GM18868 (cell line): ENCODE data around the gene TMEM256.
A peak's percentile ranks its signal among the peaks of the same experiment; 100 is the strongest.

Experiments used
- ATAC-seq: cut with Tn5 transposase; IDR thresholded peaks from one replicate; pipeline ENCODE4 v1.9.1; 2021; ENCODE audit warnings: mild to moderate bottlenecking, moderate library complexity; ENCODE audit not compliant: unreplicated experiment

TMEM256 gene

GRCh38 chr17:7408863-7409262 lies 5.0 kb upstream of the TMEM256 start:
- ATAC-seq, result no peak

- no peak for ATAC-seq
Observed at GRCh38 chr17:7408252-7408727, 4.4 kb upstream of the TMEM256 start.

DNA sequence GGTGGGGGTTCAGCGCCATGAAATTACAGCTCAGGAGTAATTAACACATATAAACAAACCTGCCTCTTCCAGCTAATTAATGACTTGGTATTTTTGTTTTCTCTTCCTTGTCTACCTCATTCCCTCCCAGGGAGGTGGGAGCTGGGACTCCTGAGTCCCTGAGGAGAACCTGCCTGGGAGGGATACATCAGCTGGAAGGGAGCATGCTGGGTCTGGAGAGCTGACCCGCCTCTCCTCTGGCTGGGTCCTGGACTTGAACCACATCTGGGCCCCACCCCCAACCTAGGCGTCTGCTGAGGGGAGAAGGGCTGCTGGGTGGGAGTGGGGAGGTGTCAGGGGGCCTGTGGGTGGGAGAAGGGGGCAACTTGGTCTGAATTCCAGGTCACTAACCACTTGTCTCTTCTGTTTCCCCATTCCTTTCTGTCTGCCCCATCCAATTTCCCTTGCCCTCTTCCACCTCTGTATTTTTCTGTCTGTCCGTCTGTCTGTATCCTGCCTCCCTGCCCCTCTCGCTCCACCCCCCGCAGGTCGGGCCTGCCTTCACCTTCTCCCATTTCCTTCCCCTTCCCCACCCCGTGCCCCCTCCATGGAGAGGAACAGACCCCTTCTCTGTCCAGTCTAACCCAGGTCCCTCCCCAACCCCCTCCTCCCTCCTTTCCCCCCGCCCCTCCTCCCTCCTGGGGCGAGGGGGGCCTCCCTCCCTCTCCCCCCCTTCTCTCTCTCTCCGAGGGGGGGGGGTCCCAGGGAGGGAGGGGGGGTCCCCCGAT lies 3.8 kb upstream of the TMEM256 start, which contains the start of gene NLGN2:
NLGN2 (plus strand) TSS at position 361 of the 767 bp plus-strand sequence. CDS start 411 bp downstream, outside the sequence.
- ATAC-seq, result no peak

DNA sequence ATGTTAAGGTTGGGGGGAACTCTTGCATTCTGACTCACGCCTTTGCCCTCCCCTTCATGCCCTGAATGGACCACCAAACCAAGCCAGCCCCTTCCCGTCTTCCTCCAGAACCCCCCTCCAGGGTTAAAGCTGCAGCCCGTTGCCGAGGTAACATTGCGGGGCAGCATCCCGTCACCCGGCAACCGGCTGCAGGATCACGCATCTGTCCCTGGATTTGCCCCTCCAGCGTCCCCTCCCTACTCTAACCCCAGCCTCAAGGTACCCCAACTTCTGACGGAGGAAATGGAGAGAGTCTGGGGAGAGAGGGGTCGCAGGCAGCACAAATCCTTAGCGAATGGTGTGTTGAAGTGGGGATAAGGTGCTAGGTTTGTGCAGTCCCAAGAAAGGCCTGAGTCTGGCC lies 3.2 kb upstream of the TMEM256 start:
- ATAC-seq, result no peak

DNA sequence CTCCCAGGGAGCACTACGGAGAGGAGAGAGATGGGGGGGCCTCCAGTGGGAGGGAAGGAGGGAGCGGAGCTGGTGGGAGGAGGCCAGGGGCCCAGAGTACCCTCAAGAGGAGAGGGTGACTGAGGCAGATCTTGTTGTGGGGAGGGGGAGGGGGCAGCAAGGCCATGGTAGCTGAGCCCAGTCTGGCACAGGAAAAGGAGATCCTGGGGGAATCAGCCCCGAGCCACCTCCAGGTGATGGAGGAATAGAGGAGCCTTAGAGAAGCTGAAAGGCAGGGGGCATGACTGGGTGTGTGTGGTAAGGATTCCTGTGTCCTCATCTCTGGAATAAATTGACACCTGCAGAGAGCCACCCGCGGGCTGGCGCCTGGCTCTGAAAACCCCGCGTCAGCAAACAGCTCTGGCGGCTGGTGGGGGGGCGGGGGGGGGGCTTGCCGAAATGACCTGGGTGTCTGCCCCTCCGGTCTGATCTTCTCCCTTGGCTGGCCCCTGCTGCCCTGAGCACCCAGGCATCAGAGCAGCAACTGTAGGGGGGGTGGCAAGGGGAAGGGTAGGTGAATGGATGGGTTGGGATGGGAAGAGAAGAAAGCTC lies 2.4 kb upstream of the TMEM256 start:
- no peak for ATAC-seq

DNA sequence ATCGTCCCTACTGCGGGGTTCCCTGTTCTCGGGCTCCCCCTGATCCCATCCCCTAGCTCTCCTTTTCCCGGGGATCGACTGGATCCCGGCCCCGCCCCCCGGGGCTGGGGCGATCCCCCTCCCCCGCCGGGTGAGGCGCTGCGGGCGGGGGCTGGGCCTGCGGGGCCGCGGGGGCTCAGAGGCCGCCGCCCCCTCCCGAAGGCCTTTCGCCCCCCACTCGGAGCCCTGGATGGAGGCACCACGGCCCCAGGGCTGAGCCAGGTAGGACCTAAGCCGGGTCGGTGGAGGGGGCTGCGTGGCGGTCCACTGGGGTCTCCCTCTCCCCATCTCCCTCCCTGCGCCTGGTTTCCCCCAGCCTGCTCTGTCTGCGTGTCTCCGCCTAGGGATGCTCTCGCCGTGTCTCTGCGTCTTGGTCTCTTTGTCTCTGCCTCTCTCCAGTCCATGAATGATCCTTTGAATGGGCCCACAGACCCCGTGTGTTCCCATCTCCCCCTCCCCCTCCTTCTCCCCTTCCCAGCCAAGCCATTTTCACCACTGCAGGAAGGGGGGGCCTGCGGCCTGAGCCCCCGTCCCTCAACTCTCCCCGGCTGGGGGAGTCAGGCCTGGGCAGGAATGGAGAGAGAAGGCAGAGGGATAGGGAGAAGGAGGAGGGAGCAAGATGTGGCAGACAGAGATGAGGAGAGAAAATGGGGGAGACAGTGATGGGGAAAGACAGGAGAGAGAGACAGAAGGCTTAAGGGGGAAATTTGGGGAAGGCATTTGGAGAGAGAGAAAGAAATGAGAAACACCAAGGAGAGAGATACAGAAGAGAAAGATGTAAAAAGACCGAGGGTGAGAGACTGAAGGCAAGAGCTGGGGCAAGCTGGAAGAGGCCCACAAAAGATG lies 1.7 kb upstream of the TMEM256 start:
- no peak for ATAC-seq

DNA sequence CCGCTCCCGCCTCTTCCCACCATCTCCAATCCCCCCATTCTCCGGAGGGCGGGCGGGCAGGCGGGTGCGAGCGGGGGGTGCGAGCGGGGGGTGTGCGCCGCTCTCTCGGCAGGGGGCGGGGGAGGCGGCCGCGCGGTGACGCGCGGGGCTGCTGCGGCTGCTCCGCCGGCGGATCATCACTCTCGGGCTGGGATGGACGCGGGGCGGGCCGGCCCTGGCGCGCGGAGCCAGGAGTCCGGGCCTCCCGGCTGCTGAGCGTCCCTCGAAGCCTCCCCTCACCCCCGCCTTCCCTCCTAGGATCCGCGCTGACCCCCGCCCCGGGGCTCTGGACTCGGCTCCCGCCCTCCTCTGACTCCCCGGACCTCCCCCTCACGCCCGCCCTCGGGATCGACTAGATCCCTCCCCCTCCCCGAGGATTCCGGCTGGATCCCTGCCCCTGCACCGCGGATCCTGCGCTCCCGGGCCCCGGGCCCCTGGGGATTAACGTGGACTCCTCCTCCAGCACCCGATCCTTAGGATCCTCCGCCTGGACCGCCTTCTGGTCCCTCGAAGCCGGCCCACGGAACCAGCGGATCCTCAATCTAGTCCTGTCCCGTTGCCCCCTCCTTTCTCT lies 946 bp upstream of the TMEM256 start:
- ATAC-seq, result no peak

- ATAC-seq, result no peak
Observed at GRCh38 chr17:7403727-7403976, 245 bp downstream of the TMEM256 start.

DNA sequence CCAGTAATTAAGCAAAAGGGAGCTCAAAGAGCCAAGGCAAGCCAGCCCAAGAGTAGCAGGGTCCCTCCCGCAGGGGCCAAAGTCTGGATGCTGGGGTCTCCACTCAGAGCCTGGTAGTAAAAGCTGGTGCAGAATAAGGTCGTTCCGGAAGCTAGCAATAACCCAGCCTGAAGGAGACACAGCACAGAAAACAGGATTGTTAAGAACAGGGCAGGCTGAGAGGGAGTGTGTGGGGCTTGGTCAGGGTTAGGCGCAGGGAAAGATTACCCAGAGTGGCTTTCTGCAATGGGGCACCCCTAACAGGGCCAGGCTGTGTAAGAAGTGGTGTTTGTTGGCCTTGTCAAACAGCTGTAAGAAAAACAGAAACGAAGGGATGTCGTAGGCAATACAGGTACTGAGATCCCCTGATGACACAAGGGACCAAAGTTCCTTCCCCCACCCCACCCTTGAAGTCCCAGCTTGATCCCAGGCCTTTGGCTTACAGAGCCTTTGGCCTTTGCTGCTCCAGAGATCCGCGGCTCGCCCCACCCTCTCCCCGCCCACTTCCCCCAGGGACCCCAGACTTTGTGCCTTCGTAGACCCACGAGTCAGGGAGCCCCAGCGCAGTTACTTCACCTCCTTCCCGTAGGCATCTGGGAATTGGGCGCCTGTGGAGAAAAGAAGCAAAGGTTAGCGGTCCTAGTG lies 712 bp downstream of the TMEM256 start:
- ATAC-seq, result no peak

GRCh38 chr17:7398612-7399011 lies 5.3 kb downstream of the TMEM256 start:
- ATAC-seq, result no peak

- ATAC-seq, result no peak
Observed at GRCh38 chr17:7396147-7396546, 7.8 kb downstream of the TMEM256 start.

DNA sequence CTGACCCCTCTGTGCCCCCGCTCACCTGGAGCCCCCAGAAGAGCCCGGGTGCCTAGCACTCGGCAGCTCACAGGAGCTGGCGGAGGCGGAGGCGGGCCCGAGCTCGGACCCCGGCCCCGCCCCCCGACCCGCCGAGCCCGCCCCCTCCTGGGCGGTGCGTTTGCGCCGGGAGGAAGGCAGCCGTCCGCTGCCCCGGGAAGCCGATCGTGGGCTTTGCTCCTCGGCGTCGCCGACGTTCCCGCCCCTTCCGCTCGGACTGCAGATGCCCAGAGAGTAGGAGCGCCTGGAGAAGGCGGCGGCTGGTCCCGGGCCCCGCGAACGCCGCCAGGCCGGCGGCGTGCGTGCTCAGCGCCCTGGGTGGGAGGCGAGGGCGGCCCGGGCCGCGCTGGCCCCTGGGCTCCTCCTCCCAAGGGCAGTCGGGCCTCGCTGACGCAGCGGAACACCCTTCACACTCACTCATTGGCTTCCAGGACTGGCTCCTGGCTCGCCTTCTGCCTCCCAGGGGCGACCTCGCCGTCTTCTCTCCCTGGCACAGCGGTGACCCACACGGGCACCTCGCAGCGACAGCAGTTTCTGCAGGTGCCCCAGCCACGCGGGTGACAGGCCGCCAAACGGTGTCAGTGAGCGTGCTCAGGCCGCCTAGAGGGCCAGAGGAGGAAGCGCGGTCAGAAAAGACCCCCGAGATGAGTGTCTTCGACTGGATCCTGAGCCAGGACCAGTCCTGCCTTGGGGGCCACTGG lies 9.3 kb downstream of the TMEM256 start, which contains the start of gene PLSCR3:
PLSCR3 (minus strand) TSS at position 74 of the 740 bp plus-strand sequence. CDS start 415 bp downstream, outside the sequence.
- ATAC-seq, result peak; percentile 76

DNA sequence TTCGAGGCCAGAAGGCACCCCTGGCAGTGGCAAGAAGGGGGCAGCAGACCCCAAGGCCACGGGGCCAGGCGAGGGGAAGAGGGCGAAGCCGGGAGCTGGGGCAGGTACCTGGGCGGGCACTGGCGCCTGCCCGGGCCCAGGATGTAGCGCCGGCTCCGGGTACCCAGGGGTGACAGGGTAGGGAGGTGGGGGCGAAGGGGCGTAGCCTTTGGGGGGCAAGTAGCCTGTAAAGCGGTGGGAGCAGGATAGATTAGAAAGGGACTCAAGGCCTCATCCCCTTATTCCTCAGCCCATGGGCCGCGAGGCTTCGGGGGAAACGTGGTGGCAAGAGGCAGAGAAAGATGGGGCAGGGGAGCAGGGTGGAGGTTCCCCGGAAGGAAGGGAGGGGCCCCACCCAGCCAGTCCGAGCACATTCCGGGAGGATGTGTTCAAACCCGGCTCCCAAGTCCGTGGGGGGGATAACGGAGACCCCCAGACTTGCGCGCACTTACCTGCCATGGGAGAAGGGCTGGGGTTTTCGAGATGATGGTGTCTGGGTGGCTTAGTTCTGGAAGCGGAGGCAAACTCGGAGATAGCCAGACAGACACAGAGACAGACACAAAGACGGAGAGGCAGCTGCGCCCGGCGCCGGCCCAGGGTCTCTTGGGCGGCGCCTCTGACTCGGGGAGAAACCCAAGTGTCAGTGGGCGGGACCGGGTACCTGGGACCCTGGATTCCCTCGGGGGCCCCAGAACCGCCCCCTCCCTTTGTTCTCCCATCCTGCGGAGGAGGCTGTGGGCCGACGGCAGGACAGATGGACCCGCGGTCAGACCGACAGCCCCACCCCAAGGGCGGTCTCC lies 10.1 kb downstream of the TMEM256 start:
- ATAC-seq, result peak; percentile 49

- no peak for ATAC-seq
Observed at GRCh38 chr17:7392696-7393612, 10.9 kb downstream of the TMEM256 start.

DNA sequence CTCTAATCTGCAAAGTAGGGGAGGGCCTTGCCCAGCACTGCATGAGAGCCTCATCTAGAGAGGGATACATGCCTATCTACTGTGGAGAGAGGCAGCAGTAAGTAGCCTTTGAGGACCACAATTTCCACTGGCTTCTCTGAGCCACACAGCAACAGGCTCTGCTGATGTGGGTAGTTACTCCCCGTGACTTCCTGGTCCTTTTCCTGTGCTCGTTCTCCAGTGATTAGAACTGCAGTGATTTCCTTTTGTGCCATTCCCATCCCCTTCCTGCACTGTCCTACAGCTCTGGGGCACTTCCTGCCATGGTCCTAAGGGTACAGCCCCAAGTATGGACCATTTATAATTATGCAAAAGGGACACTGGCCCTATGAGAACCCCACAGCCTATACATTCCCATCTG lies 12.6 kb downstream of the TMEM256 start:
- no peak for ATAC-seq

GRCh38 chr17:7389924-7390910 lies 13.7 kb downstream of the TMEM256 start:
- no peak for ATAC-seq

GRCh38 chr17:7388856-7389255 lies 15.0 kb downstream of the TMEM256 start:
- ATAC-seq, result no peak
